D721Med (cell line): Measurements from ENCODE around the gene CCDC148.

Experiments
- DNase-seq: peaks from one replicate; pipeline ENCODE4 v3.0.0; 2011; ENCODE audit warnings: low spot score; ENCODE audit not compliant: insufficient read length
- FAIRE-seq: peaks from 2 replicates; lab custom pipeline; 2011; peaks lifted over from hg19 to GRCh38; lab: Jason Lieb, UNC
- CTCF ChIP-seq: IDR thresholded peaks from 2 replicates; pipeline ENCODE4 v1.5.1; 2012; ENCODE audit warnings: mild to moderate bottlenecking, control low read depth; ENCODE audit not compliant: insufficient read depth; ENCODE audit errors: missing control alignments

The CCDC148 gene

GRCh38 chr2:158125756-158126498 lies 330.6 kb downstream of the CCDC148 start:
- TF ChIP-seq CTCF = no peak
- FAIRE-seq = no peak
- no peak for DNase-seq

GRCh38 chr2:158124896-158125295 lies 331.7 kb downstream of the CCDC148 start:
- no peak for DNase-seq
- no peak for TF ChIP-seq CTCF
- no peak for FAIRE-seq
